Measurements from ENCODE around the gene TUBE1. TPM values are rescaled to one million over a fixed set of nuclear protein-coding genes. Genes with fewer than 3 reads are reported as not detected.

The TUBE1 gene
- 5.6 to 7.3 TPM (median 6.9 TPM) in 5 replicates for total RNA-seq (2022; extraction: Qiagen RNA extraction)

DNA sequence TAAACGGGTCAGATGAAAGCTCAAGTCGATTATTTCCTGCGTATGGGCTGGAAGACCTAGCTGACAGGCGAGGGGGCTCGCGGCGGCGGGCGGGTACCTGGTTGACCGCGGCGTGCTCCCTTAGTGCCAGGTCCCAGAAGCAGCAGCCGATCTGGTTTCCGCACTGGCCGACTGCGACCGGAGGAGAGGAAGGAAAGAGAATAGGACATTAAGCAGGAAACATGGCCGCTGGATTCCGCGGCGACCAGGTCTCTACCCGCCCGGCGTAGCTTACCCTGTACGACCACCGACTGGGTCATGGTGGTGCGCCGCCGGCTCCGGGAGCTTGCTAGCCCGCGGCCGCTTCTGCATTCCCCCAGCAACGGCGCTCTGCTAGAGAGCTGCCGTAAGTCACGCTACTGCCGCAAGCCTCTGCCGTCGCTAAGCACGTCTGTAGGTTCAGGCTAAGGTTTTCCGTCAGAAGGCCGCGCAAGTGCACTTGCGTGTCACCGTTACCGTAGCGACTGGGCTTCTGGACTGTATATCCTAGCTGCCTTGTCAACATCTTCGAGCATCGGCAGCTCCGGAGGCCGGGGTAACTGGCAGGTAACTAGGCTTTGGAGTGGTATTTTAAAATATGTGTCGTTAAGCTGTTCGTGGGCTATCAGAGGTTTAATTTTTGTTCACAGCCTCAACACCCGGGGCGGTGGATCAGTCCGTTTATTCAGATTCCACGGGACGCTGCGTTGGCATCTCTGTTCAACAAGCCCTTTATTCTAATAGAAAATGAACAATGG lies at the start of gene TUBE1, which contains the start of gene FAM229B:
TUBE1 (minus strand) TSS at position 347 of the 776 bp plus-strand sequence; CDS start at position 299, 48 bp downstream.
FAM229B (plus strand) TSS at position 456 of the 776 bp plus-strand sequence. CDS start 11,693 bp downstream, outside the sequence.

DNA sequence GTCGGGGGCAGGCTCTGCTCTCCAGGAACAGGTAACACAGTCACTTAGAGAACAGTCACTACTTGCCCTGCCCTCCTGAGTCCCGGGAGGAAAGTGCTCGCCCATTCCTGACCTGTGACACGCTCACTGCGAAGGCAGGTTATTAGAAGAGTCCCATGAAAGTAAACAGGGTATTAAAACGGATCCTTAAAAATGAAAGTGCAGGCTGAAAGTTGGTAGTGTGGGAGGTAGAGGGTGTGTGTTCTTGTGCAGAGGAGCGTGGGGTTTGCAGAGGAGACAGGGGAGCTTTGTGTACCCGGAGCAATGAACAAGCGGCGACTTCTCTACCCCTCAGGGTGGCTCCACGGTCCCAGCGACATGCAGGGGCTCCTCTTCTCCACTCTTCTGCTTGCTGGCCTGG lies 33.3 kb downstream of the TUBE1 start, which contains the start of gene CCN6:
CCN6 (plus strand) TSS at position 104 of the 400 bp plus-strand sequence; CDS start at position 358, 254 bp downstream.

Other genes starting within 250 kb of the TUBE1 start
- gene FYN, start 214.0 kb downstream of the TUBE1 start, total RNA-seq (2022; extraction: Qiagen RNA extraction): 3.1 to 8.8 TPM (median 5.1 TPM) in 5 replicates
- gene CCN6, start 33.4 kb downstream of the TUBE1 start, total RNA-seq (2022; extraction: Qiagen RNA extraction): not detected in 5 replicates
- gene FAM229B, start 109 bp upstream of the TUBE1 start, total RNA-seq (2022; extraction: Qiagen RNA extraction): 4.0 to 11.1 TPM (median 9.4 TPM) in 5 replicates
- gene LAMA4, start 167.1 kb upstream of the TUBE1 start, total RNA-seq (2022; extraction: Qiagen RNA extraction): 1.1 to 1.5 TPM (median 1.3 TPM) in 5 replicates